ENCODE data around the gene HLA-DPA1. TPM values are rescaled to one million over a fixed set of nuclear protein-coding genes. Genes with fewer than 3 reads are reported as not detected.

Gene HLA-DPA1
- total RNA-seq, 6 experiments from 2014 or later, result 0.94 to 3.8 (median 1.9) TPM

DNA sequence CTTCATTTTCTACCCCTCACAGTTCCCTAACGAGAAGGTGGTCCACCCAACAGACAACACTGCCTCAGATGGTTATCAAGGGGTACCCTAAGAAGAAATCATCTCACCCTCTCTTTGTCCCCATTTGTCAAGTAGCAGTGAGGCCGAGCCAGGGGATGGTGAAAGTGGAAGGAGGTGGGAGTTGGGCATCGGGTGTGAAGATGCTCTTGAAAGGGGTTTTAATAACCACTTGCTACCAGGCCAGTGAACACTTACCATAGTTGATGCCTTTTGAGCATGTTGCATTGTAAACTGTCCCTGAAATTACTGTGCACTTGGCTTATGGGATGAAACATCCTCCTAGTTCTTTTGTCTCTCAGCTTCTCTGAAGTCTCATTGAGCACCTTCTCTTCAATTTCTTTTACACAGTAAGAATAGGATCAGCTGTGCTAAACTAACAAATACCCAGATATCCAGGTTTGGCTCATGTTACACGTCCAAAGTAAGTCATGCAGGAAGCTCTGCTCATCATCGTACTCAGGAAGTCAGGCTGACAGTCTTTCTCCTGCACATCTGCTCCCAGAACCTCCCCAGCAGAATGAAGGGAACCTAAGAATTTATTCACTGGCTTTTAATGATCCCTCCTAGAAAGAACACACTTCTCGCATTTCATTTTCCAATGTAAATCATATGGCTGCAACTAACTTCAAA is 15.6 kb upstream of the HLA-DPA1 start:
- H3K9me3 Mint-ChIP-seq, result no peaks in the 10 kb centered on the region
- H3K4me3 Mint-ChIP-seq, result no peak overlapping the region
- TF ChIP-seq, protein P1, sequence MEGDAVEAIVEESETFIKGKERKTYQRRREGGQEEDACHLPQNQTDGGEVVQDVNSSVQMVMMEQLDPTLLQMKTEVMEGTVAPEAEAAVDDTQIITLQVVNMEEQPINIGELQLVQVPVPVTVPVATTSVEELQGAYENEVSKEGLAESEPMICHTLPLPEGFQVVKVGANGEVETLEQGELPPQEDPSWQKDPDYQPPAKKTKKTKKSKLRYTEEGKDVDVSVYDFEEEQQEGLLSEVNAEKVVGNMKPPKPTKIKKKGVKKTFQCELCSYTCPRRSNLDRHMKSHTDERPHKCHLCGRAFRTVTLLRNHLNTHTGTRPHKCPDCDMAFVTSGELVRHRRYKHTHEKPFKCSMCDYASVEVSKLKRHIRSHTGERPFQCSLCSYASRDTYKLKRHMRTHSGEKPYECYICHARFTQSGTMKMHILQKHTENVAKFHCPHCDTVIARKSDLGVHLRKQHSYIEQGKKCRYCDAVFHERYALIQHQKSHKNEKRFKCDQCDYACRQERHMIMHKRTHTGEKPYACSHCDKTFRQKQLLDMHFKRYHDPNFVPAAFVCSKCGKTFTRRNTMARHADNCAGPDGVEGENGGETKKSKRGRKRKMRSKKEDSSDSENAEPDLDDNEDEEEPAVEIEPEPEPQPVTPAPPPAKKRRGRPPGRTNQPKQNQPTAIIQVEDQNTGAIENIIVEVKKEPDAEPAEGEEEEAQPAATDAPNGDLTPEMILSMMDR (IDR thresholded peaks at IDR 0.05), result no peak
- DNase-seq, result no peak
- no peaks in the 10 kb centered on the region for H3K36me3 Mint-ChIP-seq (ENCODE audit: low read depth)
- H3K27ac Mint-ChIP-seq, result no peak overlapping the region
- peaks cover 16% of the 10 kb centered on the region for H3K27me3 Mint-ChIP-seq (ENCODE audit: insufficient read depth)
- H3K4me1 Mint-ChIP-seq (ENCODE audit: low read depth), result peaks cover 4% of the 10 kb centered on the region; the same call in 1 of the 2 replicates

DNA sequence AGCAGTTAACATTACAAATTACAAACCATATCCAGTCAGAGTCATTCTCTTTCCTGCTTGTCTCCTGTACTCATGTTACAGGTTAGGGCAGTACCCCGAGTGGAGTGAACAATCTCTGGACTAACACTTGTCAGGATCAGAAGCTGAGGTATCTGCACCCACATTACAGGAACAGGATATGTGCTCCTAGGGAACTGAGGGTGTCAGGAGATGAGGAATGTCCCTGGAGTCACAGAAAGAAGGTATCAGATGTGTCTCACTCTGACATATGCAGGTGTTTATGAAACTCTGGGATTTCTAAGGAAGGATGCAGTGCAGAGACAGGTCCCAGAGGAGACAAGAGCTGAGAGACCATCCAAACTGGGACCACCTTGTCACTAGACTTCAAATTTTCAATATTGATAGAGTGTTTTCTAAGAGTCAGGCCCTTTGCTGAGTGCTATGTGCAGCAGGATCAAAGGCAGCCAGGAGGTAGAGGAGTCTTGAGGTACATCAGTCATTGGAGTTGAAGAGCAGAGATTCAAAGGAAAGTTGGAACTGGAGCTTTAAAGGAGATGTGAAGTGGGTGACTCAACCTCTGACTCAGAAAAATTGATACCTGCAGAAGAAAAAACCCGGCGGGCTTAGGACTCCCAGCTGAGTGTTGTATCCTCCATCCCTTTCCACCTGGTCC is 14.9 kb upstream of the HLA-DPA1 start:
- TF ChIP-seq, protein P1 (IDR thresholded peaks at IDR 0.05), result no peak
- H3K27me3 Mint-ChIP-seq (ENCODE audit: insufficient read depth), result peaks cover 19% of the 10 kb centered on the region
- no peaks in the 10 kb centered on the region for H3K9me3 Mint-ChIP-seq
- peaks cover 4% of the 10 kb centered on the region; the same call in 1 of the 2 replicates for H3K4me1 Mint-ChIP-seq (ENCODE audit: low read depth)
- no peaks in the 10 kb centered on the region for H3K36me3 Mint-ChIP-seq (ENCODE audit: low read depth)
- H3K4me3 Mint-ChIP-seq, result no peak overlapping the region
- no peak overlapping the region for H3K27ac Mint-ChIP-seq
- DNase-seq, result no peak

DNA sequence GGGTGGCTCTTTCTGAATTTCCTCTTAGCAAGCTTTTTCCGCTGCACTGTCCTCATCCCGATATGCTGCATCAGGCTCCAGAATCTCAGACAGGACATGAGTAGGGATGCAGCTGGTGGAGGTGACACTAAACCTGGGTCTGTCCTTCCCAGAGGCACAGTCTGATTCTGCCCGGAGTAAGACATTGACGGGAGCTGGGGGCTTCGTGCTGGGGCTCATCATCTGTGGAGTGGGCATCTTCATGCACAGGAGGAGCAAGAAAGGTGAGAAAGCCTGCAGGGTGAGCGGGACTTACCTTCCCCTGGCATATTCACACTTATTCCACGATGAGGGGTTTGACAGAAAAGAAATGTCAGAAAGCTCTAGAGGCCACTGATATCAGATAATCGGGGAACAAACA is 12.2 kb upstream of the HLA-DPA1 start:
- TF ChIP-seq, protein P1 (IDR thresholded peaks at IDR 0.05), result no peak
- Mint-ChIP-seq H3K9me3 (no peaks in the 10 kb centered on the region), H3K4me3 (no peak overlapping the region), H3K4me1 (ENCODE audit: low read depth) (peaks cover 8% of the 10 kb centered on the region), H3K27me3 (ENCODE audit: insufficient read depth) (peaks cover 22% of the 10 kb centered on the region), H3K36me3 (ENCODE audit: low read depth) (no peaks in the 10 kb centered on the region), H3K27ac (no peak overlapping the region)
- DNase-seq, result no peak

DNA sequence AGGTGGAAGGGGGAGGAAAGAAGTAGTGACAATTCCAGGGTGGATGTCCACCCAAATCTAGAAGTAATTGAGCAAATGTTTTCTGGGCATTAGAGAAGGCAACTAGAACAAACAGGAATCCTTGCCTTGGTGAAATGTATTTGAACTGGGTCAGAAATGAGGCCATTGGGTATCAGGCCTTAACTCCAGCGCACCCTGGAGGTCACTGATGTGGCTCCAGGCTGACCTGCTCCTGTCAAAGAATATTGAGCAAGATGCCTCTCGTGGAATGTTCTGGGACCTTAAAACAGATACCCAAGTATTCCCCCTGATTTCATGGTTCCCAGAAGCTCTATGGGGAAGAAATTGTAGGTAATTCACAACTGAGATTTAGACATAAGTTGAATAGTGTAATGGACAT is 9.3 kb upstream of the HLA-DPA1 start:
- no peak for DNase-seq
- peaks cover 35% of the 10 kb centered on the region for H3K27me3 Mint-ChIP-seq (ENCODE audit: insufficient read depth)
- H3K36me3 Mint-ChIP-seq (ENCODE audit: low read depth), result no peaks in the 10 kb centered on the region
- no peak overlapping the region for H3K27ac Mint-ChIP-seq
- no peaks in the 10 kb centered on the region for H3K9me3 Mint-ChIP-seq
- H3K4me1 Mint-ChIP-seq (ENCODE audit: low read depth), result peaks cover 7% of the 10 kb centered on the region
- no peak overlapping the region for H3K4me3 Mint-ChIP-seq
- TF ChIP-seq, protein P1 (IDR thresholded peaks at IDR 0.05), result no peak; the same call in 1 of the 2 replicates

DNA sequence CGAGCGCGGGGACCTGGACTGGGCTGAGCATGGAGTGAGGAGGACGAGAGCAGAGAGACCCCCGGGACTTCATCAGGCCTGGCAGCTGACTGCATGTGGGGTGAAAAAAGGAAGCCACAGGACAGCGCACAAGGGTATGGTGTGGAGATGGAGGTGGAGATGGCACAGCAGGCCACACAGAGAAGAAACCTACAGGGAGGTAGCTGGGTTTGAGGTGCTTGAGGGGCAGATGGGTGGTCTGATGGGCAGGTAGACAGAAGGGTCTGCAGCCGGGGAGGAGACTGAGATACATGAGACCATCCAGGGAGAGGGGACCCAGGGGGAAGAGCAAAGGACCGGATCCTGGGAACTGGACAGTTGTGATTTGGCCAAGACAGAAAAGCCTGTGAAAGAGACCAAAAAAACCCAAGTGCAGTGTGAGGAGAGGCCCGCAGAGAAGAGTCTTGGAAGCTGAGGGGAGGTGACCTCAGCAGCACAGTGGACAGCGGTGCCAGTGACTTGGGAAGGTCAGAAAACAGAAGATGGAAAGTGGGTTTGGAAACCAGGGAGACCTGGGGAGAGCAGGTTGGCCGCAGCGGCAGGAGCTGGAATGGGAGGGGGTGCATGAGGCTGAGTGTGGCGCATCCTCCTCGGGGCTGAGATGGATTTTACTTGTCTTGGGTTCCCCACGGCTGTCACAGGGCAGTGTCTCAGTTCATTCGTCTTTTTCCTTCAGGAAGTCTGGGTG is 7.8 kb upstream of the HLA-DPA1 start:
- DNase-seq, result no peak
- no peak overlapping the region; the same call in 1 of the 2 replicates for H3K27ac Mint-ChIP-seq

More for the DNA sequence above, 7.8 kb upstream of the HLA-DPA1 start:
- H3K4me1 Mint-ChIP-seq (ENCODE audit: low read depth), result peaks cover 7% of the 10 kb centered on the region
- H3K9me3 Mint-ChIP-seq, result no peaks in the 10 kb centered on the region
- no peaks in the 10 kb centered on the region for H3K36me3 Mint-ChIP-seq (ENCODE audit: low read depth)
- peaks cover 38% of the 10 kb centered on the region for H3K27me3 Mint-ChIP-seq (ENCODE audit: insufficient read depth)
- TF ChIP-seq, protein P1 (IDR thresholded peaks at IDR 0.05), result no peak
- H3K4me3 Mint-ChIP-seq, result peak overlapping the region; percentile 82; the same call in 1 of the 2 replicates

Data from HFFc6 (cell line).